HG02870 (cell line): ENCODE results near the gene KIF16B.

Source experiments
- ATAC-seq: cut with Tn5 transposase; IDR thresholded peaks from one replicate; pipeline ENCODE4 v1.9.1; 2021; ENCODE audit warnings: mild to moderate bottlenecking, moderate library complexity; ENCODE audit not compliant: unreplicated experiment

KIF16B gene

GRCh38 chr20:16554766-16555543 lies 18.3 kb downstream of the KIF16B start:
- no peak for ATAC-seq

GRCh38 chr20:16553684-16554083 lies 19.6 kb downstream of the KIF16B start:
- ATAC-seq = no peak

DNA sequence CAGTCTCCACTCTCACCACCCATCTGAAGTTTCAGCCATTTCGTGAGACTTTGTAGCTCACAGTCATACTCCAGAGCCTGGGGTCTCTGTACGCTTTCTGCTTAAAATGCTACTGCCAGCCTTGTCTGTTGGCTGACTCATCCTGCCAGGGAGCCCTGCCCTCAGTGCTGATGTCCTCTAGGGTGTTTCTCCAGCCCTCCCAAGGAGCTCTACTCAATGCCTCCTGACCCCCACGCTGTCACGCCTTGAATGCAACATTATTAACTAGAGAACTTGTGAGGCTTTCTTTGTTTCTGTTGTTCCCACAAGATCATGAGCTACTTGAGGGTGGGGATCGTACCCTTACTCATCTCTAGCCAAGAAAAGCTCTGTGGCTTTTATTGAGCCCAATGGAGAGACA lies 20.1 kb downstream of the KIF16B start:
- ATAC-seq = no peak

DNA sequence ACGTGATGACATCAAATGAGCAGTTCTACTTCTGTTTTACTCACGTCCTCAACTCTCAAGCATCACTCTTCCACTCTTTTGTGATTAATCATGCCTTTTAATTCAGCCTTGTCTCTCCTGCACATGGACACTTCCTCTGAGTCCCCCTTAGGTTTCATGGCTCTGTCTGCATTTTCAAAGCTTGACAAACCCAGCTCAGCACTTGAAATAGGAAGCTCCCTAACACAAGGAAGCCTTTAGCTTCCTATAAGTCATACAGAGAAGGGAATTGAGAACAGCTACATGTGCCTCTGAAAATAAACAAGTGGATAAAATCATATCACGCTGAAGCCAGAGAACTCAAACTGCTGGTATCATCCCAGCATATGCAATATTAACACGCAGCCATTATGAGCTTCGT lies 21.2 kb downstream of the KIF16B start:
- ATAC-seq = no peak

- no peak for ATAC-seq
Observed at GRCh38 chr20:16551607-16552006, 21.6 kb downstream of the KIF16B start.

DNA sequence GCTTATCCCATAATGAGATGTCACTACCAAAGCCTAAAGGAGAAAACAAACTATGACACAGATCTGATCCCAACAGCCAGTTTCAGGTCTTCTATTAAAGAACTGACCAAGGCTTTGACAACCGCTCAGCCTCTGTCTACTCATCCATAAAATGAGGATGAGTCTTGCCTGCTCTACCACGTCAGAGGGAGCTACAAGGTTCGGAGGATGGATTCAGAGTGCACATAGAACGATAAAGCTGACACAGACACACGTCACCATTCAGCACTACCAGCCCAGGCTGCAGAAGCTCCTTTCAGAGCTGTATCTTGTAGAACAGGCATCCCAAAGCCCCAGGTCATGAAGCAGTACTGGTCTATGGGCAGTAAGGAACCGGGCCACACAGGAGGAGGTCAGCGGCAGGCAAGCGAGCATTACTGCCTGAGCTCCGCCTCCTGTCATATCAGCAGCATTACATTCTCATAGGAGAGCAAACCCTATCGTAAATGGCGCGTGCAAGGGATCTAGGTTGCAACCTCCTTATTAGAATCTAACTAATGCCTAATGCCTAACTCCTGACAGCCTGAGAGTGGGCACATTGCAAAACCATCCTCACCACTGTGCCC lies 25.1 kb downstream of the KIF16B start:
- ATAC-seq = no peak

- ATAC-seq = no peak
Observed at GRCh38 chr20:16544949-16545348, 28.3 kb downstream of the KIF16B start.

GRCh38 chr20:16542477-16542876 lies 30.8 kb downstream of the KIF16B start:
- no peak for ATAC-seq

- ATAC-seq = no peak
Observed at GRCh38 chr20:16541878-16542277, 31.4 kb downstream of the KIF16B start.

DNA sequence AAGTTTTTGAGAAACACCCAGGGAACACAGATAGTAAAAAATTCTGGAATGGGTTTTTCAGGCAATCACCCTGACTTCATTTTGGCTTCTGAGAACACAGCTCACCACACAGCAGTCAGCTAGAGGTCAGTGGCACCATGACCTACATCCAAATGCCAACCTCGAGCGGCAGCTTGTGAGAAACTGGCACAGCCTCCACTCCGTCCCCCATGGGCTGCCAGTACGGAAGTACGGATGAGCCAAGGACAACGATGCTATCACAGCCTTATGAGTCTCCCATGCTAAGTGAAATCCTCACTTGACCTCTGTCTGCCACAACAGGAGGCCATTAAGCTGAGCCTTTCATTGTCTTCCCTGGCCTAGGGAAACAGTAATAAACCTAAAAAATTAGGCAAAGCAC lies 32.0 kb downstream of the KIF16B start:
- ATAC-seq = no peak

- ATAC-seq = no peak
Observed at GRCh38 chr20:16539280-16540021, 33.8 kb downstream of the KIF16B start.

- no peak for ATAC-seq
Observed at GRCh38 chr20:16538779-16539178, 34.5 kb downstream of the KIF16B start.

DNA sequence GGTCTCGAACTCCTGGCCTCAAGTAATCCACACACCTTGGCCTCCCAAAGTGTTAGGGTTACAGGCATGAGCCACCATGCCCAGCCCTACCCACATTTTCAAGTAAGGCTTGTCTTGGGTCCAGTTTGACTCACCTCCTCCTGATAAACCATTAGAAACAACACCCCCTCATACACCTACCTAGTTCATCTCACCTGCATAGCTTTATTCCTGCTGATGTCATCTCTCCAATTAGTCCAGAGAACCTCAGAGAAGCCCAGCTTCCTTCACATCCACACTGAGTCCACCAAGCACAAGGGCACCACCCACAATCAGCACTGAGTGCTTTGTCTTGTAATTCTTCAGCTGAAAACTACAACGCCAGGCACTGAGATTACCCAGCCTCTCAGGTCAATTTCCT lies 35.3 kb downstream of the KIF16B start:
- ATAC-seq = no peak

GRCh38 chr20:16537025-16537665 lies 36.1 kb downstream of the KIF16B start:
- no peak for ATAC-seq

DNA sequence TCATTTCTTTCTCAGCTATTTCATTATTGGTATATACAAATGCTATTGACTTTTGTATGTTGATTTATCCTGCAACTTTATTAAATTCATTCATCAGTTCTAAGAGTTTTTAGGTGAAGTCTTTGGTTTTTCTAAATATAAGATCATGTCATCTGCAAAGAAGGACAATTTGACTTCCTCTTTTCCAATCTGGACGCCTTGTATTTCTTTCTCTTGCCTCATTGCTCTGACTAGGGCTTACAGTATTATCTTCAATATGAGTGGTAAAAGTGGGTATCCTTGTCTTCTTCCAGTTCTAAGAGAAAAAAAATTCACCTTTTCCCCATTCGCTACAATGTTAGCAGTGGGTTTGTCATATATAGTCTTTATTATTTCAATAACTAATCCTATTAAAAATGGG lies 38.0 kb downstream of the KIF16B start:
- no peak for ATAC-seq

DNA sequence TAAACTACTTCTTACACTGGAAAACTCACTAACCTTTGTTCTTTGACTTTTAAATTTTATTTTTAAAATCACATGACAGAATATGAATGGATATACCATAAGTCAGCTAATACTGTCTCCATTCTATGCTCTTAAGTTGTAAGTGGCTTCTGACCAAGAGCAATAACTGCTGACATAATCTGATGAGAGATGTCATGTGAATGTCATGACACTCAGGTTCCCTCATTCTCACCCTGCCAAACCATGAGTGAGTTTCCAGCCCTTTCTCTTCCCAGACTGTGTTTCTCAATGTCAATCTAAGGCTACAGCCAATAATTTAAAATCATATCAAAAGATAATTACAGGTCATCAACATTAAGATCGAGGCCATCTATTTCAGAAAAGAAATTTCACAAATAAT lies 39.7 kb downstream of the KIF16B start:
- no peak for ATAC-seq

DNA sequence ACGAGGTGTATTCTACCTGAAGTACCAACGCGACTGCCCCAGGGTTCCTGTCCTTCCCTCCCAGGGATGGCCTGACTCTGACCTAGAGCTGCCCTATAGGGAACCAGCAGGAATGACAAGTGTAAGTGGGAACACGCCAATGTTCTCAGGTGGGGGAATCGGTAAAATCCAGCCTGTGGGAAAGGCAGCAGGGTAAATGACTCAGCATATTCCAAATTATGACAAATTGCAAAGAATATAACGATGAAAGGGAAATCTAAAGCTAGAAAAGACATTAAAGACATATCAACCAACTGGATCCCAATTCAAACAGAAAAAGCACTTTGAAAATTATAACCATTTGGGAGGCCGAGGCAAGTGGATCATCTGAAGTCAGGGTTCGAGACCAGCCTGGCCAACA lies 41.8 kb downstream of the KIF16B start:
- ATAC-seq = no peak

GRCh38 chr20:16530201-16530681 lies 43.0 kb downstream of the KIF16B start:
- no peak for ATAC-seq

DNA sequence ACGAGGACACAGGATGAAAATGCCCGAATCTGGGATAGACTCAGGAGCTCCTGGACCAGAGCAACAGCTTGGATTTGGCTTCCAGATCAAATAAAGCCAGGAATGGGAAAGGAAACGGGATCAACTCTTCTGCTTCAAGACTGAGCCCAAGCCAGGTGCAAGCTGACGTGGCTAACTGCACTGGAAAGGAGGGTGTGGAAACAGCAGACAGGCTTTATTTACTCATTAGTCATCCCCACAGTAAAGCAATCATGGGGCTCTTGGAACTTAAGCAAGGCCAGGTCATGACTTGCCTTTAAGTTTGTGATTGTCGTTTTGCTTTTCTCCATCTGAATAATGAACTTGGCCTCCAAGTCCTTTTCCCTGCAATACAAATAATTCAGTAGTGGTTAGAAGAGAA lies 45.2 kb downstream of the KIF16B start:
- no peak for ATAC-seq

DNA sequence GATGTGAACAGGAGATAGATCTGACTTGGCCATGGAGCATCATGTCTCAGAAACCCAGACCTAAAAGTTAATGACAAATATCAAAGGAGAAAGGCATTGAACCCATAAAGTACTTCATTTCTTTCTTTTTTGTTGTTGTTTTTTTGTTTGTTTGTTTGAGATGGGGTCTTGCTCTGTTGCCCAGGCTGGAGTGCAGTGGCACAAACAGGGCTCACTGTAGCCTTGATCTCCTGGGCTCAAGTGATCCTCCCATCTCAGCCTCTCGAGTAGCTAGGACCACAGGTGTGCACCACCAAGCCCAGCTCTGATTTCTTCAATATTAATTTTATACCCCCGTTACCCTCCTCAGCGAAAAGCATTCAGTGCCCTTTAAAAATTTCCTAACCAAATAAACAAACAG lies 45.8 kb downstream of the KIF16B start:
- ATAC-seq = no peak
